MM.1S (cell line): ENCODE results near the gene RAB11FIP5.

ENCODE experiments used
- DNase-seq: peaks from one replicate; pipeline ENCODE4 v3.0.0-alpha.2; 2015
- H2AFZ ChIP-seq: fragments of 300-600 bp; sonication (generic); 2 replicates; pipeline ENCODE4 v1.6.0; 2016; ENCODE audit warnings: antibody characterized with exemption, low read length
- H3F3A ChIP-seq: fragments of 300-600 bp; sonication (generic); 2 replicates; pipeline ENCODE4 v1.6.1; 2016; ENCODE audit warnings: mild to moderate bottlenecking, antibody characterized with exemption, low read length, moderate library complexity, mixed read lengths; ENCODE audit not compliant: insufficient read depth
- H3K27ac ChIP-seq: fragments of 300-600 bp; sonication (generic); 2 replicates; pipeline ENCODE4 v1.5.1; 2016; ENCODE audit warnings: mild to moderate bottlenecking, low read length
- H3K27me3 ChIP-seq: fragments of 300-600 bp; sonication (generic); replicated peaks from 2 replicates; pipeline ENCODE4 v1.6.0; 2016; ENCODE audit warnings: low read length; ENCODE audit not compliant: insufficient read depth
- H3K36me3 ChIP-seq: fragments of 300-600 bp; sonication (generic); replicated peaks from 2 replicates; pipeline ENCODE4 v1.6.1; 2016; ENCODE audit warnings: mild to moderate bottlenecking, low read length, mixed read lengths; ENCODE audit not compliant: insufficient read depth
- H3K4me1 ChIP-seq: fragments of 300-600 bp; sonication (generic); 2 replicates; pipeline ENCODE4 v1.6.1; 2016; ENCODE audit warnings: low read length, mixed read lengths
- H3K4me2 ChIP-seq: fragments of 300-600 bp; sonication (generic); 2 replicates; pipeline ENCODE4 v1.6.0; 2016; ENCODE audit warnings: low read depth, low read length
- H3K4me3 ChIP-seq: fragments of 300-600 bp; sonication (generic); 2 replicates; pipeline ENCODE4 v1.5.1; 2016; ENCODE audit warnings: low read length, mixed read lengths
- H3K79me2 ChIP-seq: fragments of 300-600 bp; sonication (generic); 2 replicates; pipeline ENCODE4 v1.6.1; 2016; ENCODE audit warnings: mixed run types, low read length, mixed read lengths
- H3K9ac ChIP-seq: fragments of 300-600 bp; sonication (generic); 2 replicates; pipeline ENCODE4 v1.6.1; 2016; ENCODE audit warnings: low read length, mixed read lengths
- H3K9me2 ChIP-seq: fragments of 300-600 bp; sonication (generic); replicated peaks from 2 replicates; pipeline ENCODE4 v1.6.1; 2016; ENCODE audit warnings: mild to moderate bottlenecking, low read length, mixed read lengths; ENCODE audit not compliant: insufficient read depth
- H3K9me3 ChIP-seq: fragments of 300-600 bp; sonication (generic); replicated peaks from 2 replicates; pipeline ENCODE4 v1.6.1; 2016; ENCODE audit warnings: mild to moderate bottlenecking, low read length, mixed read lengths; ENCODE audit not compliant: insufficient read depth
- H4K20me1 ChIP-seq: fragments of 300-600 bp; sonication (generic); 2 replicates; pipeline ENCODE4 v1.6.1; 2016; ENCODE audit warnings: mild to moderate bottlenecking, low read length, moderate library complexity, mixed read lengths; ENCODE audit not compliant: insufficient read depth
- EZH2 ChIP-seq: fragments of 300-600 bp; sonication (generic); optimal IDR thresholded peaks from 2 replicates; pipeline ENCODE3; 2017; ENCODE audit warnings: low read depth, mild to moderate bottlenecking, antibody characterized with exemption, low read length, mixed read lengths
- EZH2phosphoT487 ChIP-seq: fragments of 300-600 bp; sonication (generic); IDR thresholded peaks from 2 replicates; pipeline ENCODE4 v1.6.1; 2018; ENCODE audit warnings: antibody characterized with exemption, low read length
- TF ChIP-seq, protein P1 (sequence below): fragments of 300-600 bp; sonication (generic); IDR thresholded peaks from 2 replicates; pipeline ENCODE4 v1.5.1; 2016; ENCODE audit warnings: antibody characterized with exemption, low read length, mixed read lengths

The RAB11FIP5 gene

DNA sequence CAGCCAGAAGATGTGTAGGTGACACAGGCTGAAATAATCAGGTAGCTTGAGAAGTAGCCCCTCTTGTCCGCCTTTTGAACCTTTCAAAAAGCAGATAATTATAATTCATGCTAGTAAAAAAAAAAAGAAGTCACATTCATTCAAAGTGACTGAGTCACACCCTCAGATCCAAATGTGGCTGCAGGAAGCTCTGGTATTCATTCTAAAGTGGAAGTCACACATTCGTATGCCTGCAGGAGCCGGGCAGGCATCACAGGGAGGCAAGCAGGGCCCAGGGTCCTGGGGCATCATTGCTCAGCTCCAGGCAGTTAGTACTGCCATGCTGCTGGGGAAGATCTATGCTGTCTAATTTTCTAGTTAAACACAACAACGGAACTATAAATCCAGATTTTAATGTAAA, 21.7 kb upstream of the RAB11FIP5 start:
- no peaks in the 10 kb centered on the region for H4K20me1 ChIP-seq
- no peaks in the 10 kb centered on the region for H3K9me2 ChIP-seq
- H3K36me3 ChIP-seq, result no peaks in the 10 kb centered on the region
- TF ChIP-seq EZH2phosphoT487 (no peak), EZH2 (no peak)
- TF ChIP-seq, protein P1, sequence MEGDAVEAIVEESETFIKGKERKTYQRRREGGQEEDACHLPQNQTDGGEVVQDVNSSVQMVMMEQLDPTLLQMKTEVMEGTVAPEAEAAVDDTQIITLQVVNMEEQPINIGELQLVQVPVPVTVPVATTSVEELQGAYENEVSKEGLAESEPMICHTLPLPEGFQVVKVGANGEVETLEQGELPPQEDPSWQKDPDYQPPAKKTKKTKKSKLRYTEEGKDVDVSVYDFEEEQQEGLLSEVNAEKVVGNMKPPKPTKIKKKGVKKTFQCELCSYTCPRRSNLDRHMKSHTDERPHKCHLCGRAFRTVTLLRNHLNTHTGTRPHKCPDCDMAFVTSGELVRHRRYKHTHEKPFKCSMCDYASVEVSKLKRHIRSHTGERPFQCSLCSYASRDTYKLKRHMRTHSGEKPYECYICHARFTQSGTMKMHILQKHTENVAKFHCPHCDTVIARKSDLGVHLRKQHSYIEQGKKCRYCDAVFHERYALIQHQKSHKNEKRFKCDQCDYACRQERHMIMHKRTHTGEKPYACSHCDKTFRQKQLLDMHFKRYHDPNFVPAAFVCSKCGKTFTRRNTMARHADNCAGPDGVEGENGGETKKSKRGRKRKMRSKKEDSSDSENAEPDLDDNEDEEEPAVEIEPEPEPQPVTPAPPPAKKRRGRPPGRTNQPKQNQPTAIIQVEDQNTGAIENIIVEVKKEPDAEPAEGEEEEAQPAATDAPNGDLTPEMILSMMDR, result no peak
- no peaks in the 10 kb centered on the region for H3K79me2 ChIP-seq
- no peak overlapping the region for H3K9ac ChIP-seq
- no peaks in the 10 kb centered on the region for H3F3A ChIP-seq
- H2AFZ ChIP-seq, result no peak overlapping the region
- H3K4me1 ChIP-seq, result no peaks in the 10 kb centered on the region
- no peaks in the 10 kb centered on the region for H3K9me3 ChIP-seq
- no peak for DNase-seq
- H3K27me3 ChIP-seq, result no peaks in the 10 kb centered on the region
- H3K4me3 ChIP-seq, result no peak overlapping the region
- H3K27ac ChIP-seq, result no peak overlapping the region
- H3K4me2 ChIP-seq, result no peak overlapping the region

DNA sequence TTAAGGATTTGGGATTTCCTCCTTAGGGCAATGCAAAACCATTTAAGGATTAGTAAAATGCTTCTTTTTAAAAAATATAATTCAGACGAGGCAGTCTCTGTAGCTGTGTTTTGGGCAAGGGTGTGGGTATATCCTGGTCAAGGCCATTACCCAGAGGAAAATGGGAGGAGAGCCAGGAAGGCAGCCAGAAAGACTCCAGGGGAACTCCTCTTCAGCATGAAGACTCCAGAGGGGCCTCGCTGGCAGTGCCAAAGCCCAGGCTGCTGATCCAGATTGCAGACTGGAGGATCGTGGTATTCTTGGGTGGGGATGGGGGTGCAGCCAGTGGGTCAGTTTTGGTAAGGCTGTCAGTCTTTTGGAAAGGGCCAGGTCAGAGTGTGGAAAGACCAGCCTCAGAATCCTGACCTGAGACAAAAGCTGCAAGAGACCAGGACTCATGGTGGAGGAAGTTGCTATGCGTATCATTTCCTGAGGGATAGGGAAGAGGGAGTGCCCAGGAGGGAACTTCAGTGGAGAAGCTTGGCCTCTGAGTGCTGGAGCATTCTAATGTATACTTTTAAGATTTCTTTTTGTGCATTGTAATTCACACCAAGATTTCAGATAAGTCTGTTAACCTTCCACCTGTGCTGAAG, 20.9 kb upstream of the RAB11FIP5 start:
- H3K4me3 ChIP-seq, result no peak overlapping the region
- H3K4me2 ChIP-seq, result no peak overlapping the region
- H2AFZ ChIP-seq, result no peak overlapping the region

DNA sequence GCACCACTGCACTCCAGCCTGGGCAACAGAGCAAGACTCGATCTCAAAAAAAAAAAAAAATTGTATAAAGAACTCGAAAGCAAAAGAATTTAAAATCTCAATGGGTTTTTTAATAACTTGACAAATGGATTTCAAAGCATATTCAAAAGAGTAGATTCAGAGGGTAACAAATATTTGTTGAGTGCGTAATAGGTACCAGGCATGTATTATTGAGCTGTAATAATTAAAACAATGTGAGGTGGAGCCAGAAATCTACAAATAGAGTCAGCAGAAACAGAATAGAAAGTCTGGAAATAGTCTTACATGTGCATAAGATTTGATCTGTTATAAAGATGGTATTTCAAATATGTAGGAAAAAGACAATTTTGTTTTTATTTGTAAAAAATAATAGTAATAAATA, 19.1 kb upstream of the RAB11FIP5 start:
- no peak for DNase-seq
- Histone ChIP-seq H3K9ac (no peak overlapping the region), H3F3A (no peaks in the 10 kb centered on the region), H3K27ac (no peak overlapping the region), H3K4me2 (no peak overlapping the region), H3K79me2 (no peaks in the 10 kb centered on the region), H3K36me3 (no peaks in the 10 kb centered on the region), H4K20me1 (no peaks in the 10 kb centered on the region), H3K27me3 (no peaks in the 10 kb centered on the region), H2AFZ (no peak overlapping the region), H3K9me3 (no peaks in the 10 kb centered on the region), H3K9me2 (no peaks in the 10 kb centered on the region), H3K4me3 (no peak overlapping the region), H3K4me1 (no peaks in the 10 kb centered on the region)
- no peak for TF ChIP-seq EZH2
- no peak for TF ChIP-seq EZH2phosphoT487
- TF ChIP-seq, protein P1, result no peak

More for the DNA sequence above, 20.9 kb upstream of the RAB11FIP5 start:
- Histone ChIP-seq H3K27me3 (no peaks in the 10 kb centered on the region), H3K9me3 (no peaks in the 10 kb centered on the region), H3K9ac (no peak overlapping the region), H3K79me2 (no peaks in the 10 kb centered on the region), H3F3A (no peaks in the 10 kb centered on the region), H3K4me1 (no peaks in the 10 kb centered on the region), H3K36me3 (no peaks in the 10 kb centered on the region), H3K27ac (no peak overlapping the region), H3K9me2 (no peaks in the 10 kb centered on the region), H4K20me1 (no peaks in the 10 kb centered on the region)
- TF ChIP-seq, protein P1, result no peak
- no peak for DNase-seq
